MM.1S (cell line): ENCODE measurements around the gene ATF7.

Experiments used
- DNase-seq: peaks from one replicate; pipeline ENCODE4 v3.0.0-alpha.2; 2015
- H2AFZ ChIP-seq: fragments of 300-600 bp; sonication (generic); 2 replicates; pipeline ENCODE4 v1.6.0; 2016; ENCODE audit warnings: antibody characterized with exemption, low read length
- H3F3A ChIP-seq: fragments of 300-600 bp; sonication (generic); 2 replicates; pipeline ENCODE4 v1.6.1; 2016; ENCODE audit warnings: mild to moderate bottlenecking, antibody characterized with exemption, low read length, moderate library complexity, mixed read lengths; ENCODE audit not compliant: insufficient read depth
- H3K27ac ChIP-seq: fragments of 300-600 bp; sonication (generic); 2 replicates; pipeline ENCODE4 v1.5.1; 2016; ENCODE audit warnings: mild to moderate bottlenecking, low read length
- H3K27me3 ChIP-seq: fragments of 300-600 bp; sonication (generic); replicated peaks from 2 replicates; pipeline ENCODE4 v1.6.0; 2016; ENCODE audit warnings: low read length; ENCODE audit not compliant: insufficient read depth
- H3K36me3 ChIP-seq: fragments of 300-600 bp; sonication (generic); replicated peaks from 2 replicates; pipeline ENCODE4 v1.6.1; 2016; ENCODE audit warnings: mild to moderate bottlenecking, low read length, mixed read lengths; ENCODE audit not compliant: insufficient read depth
- H3K4me1 ChIP-seq: fragments of 300-600 bp; sonication (generic); 2 replicates; pipeline ENCODE4 v1.6.1; 2016; ENCODE audit warnings: low read length, mixed read lengths
- H3K4me2 ChIP-seq: fragments of 300-600 bp; sonication (generic); 2 replicates; pipeline ENCODE4 v1.6.0; 2016; ENCODE audit warnings: low read depth, low read length
- H3K4me3 ChIP-seq: fragments of 300-600 bp; sonication (generic); 2 replicates; pipeline ENCODE4 v1.5.1; 2016; ENCODE audit warnings: low read length, mixed read lengths
- H3K79me2 ChIP-seq: fragments of 300-600 bp; sonication (generic); 2 replicates; pipeline ENCODE4 v1.6.1; 2016; ENCODE audit warnings: mixed run types, low read length, mixed read lengths
- H3K9ac ChIP-seq: fragments of 300-600 bp; sonication (generic); 2 replicates; pipeline ENCODE4 v1.6.1; 2016; ENCODE audit warnings: low read length, mixed read lengths
- H3K9me2 ChIP-seq: fragments of 300-600 bp; sonication (generic); replicated peaks from 2 replicates; pipeline ENCODE4 v1.6.1; 2016; ENCODE audit warnings: mild to moderate bottlenecking, low read length, mixed read lengths; ENCODE audit not compliant: insufficient read depth
- H3K9me3 ChIP-seq: fragments of 300-600 bp; sonication (generic); replicated peaks from 2 replicates; pipeline ENCODE4 v1.6.1; 2016; ENCODE audit warnings: mild to moderate bottlenecking, low read length, mixed read lengths; ENCODE audit not compliant: insufficient read depth
- H4K20me1 ChIP-seq: fragments of 300-600 bp; sonication (generic); 2 replicates; pipeline ENCODE4 v1.6.1; 2016; ENCODE audit warnings: mild to moderate bottlenecking, low read length, moderate library complexity, mixed read lengths; ENCODE audit not compliant: insufficient read depth
- CTCF ChIP-seq: fragments of 300-600 bp; sonication (generic); IDR thresholded peaks from 2 replicates; pipeline ENCODE4 v1.5.1; 2016; ENCODE audit warnings: antibody characterized with exemption, low read length, mixed read lengths
- EZH2 ChIP-seq: fragments of 300-600 bp; sonication (generic); optimal IDR thresholded peaks from 2 replicates; pipeline ENCODE3; 2017; ENCODE audit warnings: low read depth, mild to moderate bottlenecking, antibody characterized with exemption, low read length, mixed read lengths
- EZH2phosphoT487 ChIP-seq: fragments of 300-600 bp; sonication (generic); IDR thresholded peaks from 2 replicates; pipeline ENCODE4 v1.6.1; 2018; ENCODE audit warnings: antibody characterized with exemption, low read length

The ATF7 gene

DNA sequence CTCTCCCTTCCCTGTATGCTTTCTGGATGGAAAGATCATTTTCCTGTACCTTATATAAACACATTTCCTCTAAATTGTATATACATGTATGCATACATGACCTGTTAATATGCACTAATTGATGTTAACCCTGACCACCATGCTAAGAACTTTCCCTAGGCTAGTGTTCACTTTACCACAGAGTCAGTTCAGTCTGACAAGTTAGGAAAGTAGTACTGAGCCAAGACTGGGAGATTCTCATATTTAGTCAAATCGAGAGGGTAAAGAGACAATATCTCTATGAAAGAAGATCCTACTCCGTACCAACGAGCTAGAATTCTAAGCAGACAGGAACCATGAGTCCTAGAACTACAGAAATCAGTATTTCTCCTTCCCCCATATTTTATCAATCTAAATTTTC lies 36.8 kb downstream of the ATF7 start:
- H3K9ac ChIP-seq: no peak overlapping the region
- TF ChIP-seq EZH2 (no peak), CTCF (no peak), EZH2phosphoT487 (no peak)
- H3K4me2 ChIP-seq: no peak overlapping the region
- DNase-seq: no peak
- H3K9me2 ChIP-seq: no peaks in the 10 kb centered on the region
- H3K9me3 ChIP-seq: no peaks in the 10 kb centered on the region
- H3K4me1 ChIP-seq: peaks cover 20% of the 10 kb centered on the region
- no peaks in the 10 kb centered on the region for H3K36me3 ChIP-seq
- no peak overlapping the region for H3K27ac ChIP-seq
- H3K4me3 ChIP-seq: no peak overlapping the region
- H3F3A ChIP-seq: peaks cover 9% of the 10 kb centered on the region
- H2AFZ ChIP-seq: no peak overlapping the region
- H3K27me3 ChIP-seq: no peaks in the 10 kb centered on the region
- H4K20me1 ChIP-seq: no peaks in the 10 kb centered on the region
- H3K79me2 ChIP-seq: peaks cover 8% of the 10 kb centered on the region; the same call in 1 of the 2 replicates

DNA sequence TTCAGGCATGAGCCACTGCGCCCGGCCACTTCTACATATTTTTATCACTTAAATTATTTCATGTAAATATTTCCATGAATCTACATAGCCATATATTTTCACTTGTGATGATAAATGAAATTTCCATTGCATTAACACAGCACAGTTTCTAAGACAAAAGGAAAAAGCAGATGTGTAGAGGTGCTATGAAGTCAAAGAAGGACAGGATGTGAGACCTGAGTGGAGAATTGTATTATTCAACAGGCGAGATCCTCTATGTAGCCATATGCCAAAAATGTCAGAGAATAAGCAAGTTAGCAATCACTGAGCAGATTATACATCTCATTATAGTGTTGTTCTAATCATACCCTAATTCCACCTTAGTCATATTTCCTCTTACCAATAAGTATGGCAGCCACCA lies 38.1 kb downstream of the ATF7 start:
- no peak for TF ChIP-seq CTCF
- no peak for TF ChIP-seq EZH2
- no peak for TF ChIP-seq EZH2phosphoT487
- H3K9me3 ChIP-seq: no peaks in the 10 kb centered on the region
- peaks cover 9% of the 10 kb centered on the region for H3F3A ChIP-seq
- peaks cover 20% of the 10 kb centered on the region for H3K4me1 ChIP-seq
- no peaks in the 10 kb centered on the region for H4K20me1 ChIP-seq
- H3K9ac ChIP-seq: no peak overlapping the region
- H3K27ac ChIP-seq: no peak overlapping the region
- peaks cover 9% of the 10 kb centered on the region; the same call in 1 of the 2 replicates for H3K79me2 ChIP-seq
- H3K9me2 ChIP-seq: no peaks in the 10 kb centered on the region
- H2AFZ ChIP-seq: no peak overlapping the region
- no peak overlapping the region for H3K4me3 ChIP-seq
- no peak for DNase-seq
- no peaks in the 10 kb centered on the region for H3K27me3 ChIP-seq
- no peak overlapping the region for H3K4me2 ChIP-seq
- H3K36me3 ChIP-seq: no peaks in the 10 kb centered on the region

- Histone ChIP-seq H3K27me3 (no peaks in the 10 kb centered on the region), H3F3A (peaks cover 9% of the 10 kb centered on the region), H3K9ac (no peak overlapping the region), H3K4me2 (no peak overlapping the region), H3K9me2 (no peaks in the 10 kb centered on the region), H2AFZ (no peak overlapping the region), H3K79me2 (peaks cover 9% of the 10 kb centered on the region; the same call in 1 of the 2 replicates), H4K20me1 (no peaks in the 10 kb centered on the region), H3K27ac (no peak overlapping the region), H3K36me3 (no peaks in the 10 kb centered on the region), H3K4me1 (peaks cover 20% of the 10 kb centered on the region), H3K9me3 (no peaks in the 10 kb centered on the region), H3K4me3 (no peak overlapping the region)
- TF ChIP-seq EZH2: no peak
- no peak for DNase-seq
Measured at GRCh38 chr12:53586745-53587144, 39.4 kb downstream of the ATF7 start.

- Histone ChIP-seq H3K79me2 (peaks cover 9% of the 10 kb centered on the region; the same call in 1 of the 2 replicates), H3K9me3 (no peaks in the 10 kb centered on the region), H3K36me3 (no peaks in the 10 kb centered on the region), H3F3A (peaks cover 9% of the 10 kb centered on the region), H3K4me1 (peaks cover 20% of the 10 kb centered on the region), H3K9me2 (no peaks in the 10 kb centered on the region), H2AFZ (no peak overlapping the region), H3K27ac (no peak overlapping the region), H3K4me2 (peak overlapping the region; percentile 67), H3K27me3 (no peaks in the 10 kb centered on the region), H3K9ac (no peak overlapping the region), H3K4me3 (no peak overlapping the region), H4K20me1 (no peaks in the 10 kb centered on the region)
- DNase-seq: peak; percentile 71
- TF ChIP-seq EZH2phosphoT487 (no peak), CTCF (no peak), EZH2 (no peak)
Measured at GRCh38 chr12:53585448-53586125, 40.6 kb downstream of the ATF7 start.
